Daoy (cell line): ENCODE results near the gene MEP1B. TPM values are rescaled to one million over a fixed set of nuclear protein-coding genes. Genes with fewer than 3 reads are reported as not detected.
"Not testable (repeated sequence)": the region's sequence is repeated elsewhere in the genome, so short reads cannot be mapped to it uniquely, and the experiment has no call there.

Experiments
- DNase-seq: peaks from one replicate; pipeline ENCODE4 v3.0.0-alpha.2; 2015; ENCODE audit warnings: low read depth
- total RNA-seq: library from RNA; depleted of rRNA; stranded (reverse); fragments of >200 nt; shearing (Covaris generic); gene quantifications from 2 replicates; pipeline ENCODE4 v1.2.3, GENCODE V29; 2014

Gene MEP1B
- total RNA-seq, 1 experiment from 2014 or later: not detected

DNA sequence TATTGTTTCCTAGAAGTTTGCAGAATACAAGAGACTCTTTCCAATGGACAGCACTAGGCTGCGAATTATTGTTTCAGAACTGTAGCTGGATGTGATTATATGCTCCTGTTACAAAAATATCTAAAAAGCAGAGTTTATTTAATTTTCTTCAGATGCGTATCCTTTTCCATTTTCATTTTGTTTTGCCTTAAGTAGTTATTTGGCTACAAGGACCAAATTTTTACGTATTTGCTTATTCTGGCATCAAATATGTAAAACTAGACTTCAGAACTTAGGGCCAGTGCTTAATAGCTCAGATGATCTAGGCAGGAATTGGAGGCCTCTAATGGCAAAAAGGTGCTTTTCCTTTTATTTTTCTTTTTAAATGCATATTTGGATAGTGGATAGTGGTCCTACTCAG, 18.7 kb downstream of the MEP1B start:
- no peak for DNase-seq

DNA sequence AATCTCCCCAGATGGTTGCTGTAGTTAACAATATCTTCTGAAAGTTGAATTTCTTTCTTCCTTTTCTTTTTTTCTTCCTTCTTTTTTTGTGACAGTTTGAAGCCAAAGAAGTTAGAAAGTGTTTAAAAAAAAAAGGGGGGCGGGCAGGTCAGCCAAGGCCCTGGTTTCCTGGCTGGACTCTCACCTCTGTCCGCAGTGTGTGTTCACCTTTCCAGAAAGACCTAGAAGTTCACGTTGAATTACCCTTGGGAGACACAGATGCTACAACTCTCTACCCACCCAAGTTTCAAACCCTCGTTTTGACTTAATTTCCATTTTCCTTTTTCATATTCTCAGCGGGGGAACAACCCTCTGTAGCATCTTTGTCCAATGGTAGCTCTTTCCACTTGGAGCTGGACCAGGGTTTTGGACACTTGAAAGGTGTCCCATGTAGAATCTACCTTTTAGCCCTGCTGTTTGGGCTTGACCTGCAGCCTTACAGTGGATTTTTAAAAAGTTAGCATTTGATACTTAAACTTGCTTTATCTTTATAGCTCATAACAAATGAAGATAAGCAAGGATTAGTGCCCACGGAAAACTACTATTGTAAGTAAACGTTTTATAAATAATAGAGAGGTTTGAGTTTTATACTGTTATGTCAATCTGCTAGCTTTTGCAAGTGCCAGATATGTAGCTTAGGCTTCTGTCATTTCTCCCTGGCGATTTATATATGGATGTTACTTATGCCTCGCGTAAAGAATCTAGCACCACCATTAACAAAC, 20.0 kb downstream of the MEP1B start:
- DNase-seq: no peak

DNA sequence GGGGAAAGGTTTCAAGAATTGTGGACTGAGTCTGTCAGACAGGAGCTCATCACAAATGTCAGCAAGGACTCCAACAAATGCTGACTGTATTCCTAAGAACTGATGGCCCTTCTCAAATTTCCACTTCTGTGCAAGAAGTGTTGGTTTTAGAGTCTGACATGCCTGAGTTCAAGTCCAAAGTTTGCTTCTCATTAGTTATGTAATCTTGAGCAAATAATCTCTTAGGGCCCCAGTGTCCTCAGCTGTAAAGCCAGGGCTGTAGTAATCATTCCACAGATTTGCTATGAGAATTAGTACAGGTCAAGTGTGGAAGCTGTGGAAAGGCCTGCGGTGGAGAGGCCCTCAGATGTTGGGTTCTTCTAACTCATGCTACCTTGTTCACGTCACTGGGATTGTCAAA, 23.9 kb downstream of the MEP1B start:
- no peak for DNase-seq

DNA sequence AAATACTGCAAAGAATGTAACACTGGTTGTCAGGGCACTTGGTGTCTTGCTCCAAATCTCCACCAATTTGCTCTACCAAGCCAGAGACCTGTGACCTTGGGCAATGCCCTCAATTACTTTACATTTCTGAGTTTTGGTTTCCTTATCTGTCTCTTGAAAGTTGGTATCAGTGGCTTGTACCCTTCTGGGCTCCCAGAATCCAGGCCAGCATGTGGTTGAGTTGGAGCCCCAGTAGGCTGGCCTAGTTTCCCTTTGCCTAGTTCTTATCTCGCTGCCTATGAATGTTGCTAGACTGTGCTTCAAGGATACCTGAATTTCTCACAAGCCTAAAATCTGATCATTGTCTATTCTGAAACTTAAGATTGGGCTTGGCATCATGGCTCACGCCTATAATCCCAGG, 26.6 kb downstream of the MEP1B start:
- DNase-seq: no peak

DNA sequence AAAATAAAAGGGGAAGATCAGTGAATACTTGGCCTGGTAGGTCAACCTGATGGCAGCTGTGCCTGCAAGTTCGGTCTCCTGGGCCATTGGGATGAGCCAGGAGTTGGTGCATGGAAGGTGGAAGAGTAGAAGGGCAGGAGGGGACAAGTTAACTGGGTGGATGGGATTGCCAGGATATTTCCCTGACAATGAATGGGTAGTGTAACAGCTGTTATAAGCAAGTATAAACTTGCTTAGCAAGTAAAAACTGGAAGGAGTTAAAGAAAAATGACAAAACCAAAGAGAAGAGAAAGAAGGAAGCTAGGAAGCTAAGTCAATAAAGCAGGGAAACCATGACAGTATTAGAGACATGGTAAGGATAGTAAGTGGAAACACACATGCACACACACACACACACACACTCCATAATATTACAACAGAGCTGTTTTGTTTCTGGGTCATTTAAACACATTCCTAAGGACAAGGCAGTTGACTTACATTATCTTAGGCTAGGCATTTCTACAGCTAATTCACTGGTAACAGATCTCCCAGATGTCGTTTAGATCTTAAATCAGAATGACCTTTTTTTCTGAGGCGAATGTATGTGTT, 29.7 kb downstream of the MEP1B start:
- no peak for DNase-seq

DNA sequence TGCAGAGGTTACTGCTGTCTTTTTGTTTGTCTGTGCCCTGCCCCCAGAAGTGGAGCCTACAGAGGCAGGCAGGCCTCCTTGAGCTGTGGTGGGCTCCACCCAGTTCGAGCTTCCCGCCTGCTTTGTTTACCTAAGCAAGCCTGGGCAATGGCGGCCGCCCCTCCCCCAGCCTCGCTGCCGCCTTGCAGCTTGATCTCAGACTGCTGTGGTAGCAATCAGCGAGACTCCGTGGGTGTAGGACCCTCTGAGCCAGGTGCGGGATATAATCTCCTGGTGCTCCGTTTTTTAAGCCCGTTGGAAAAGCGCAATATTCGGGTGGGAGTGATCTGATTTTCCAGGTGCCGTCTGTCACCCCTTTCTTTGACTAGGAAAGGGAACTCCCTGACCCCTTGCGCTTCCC, 43.5 kb downstream of the MEP1B start:
- DNase-seq: not testable (repeated sequence)

DNA sequence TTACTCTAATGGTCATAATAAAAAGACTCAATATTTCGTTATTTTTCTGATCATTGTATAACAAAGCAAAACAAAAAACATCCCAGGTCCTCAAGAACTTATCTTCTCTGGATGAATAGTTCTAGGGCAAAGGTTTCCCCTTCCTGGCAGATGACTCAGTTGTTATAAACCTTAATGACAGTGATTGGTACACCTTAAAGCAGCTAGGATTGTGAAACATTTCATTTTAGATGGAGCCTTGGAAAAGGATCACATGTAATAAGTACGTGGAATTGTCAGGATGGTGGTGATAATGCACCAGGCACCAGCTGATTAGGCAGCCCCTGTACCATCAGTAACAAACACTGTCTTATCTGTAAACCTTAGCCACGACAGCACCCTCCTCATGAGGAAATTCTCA, 47.2 kb downstream of the MEP1B start:
- DNase-seq: no peak

DNA sequence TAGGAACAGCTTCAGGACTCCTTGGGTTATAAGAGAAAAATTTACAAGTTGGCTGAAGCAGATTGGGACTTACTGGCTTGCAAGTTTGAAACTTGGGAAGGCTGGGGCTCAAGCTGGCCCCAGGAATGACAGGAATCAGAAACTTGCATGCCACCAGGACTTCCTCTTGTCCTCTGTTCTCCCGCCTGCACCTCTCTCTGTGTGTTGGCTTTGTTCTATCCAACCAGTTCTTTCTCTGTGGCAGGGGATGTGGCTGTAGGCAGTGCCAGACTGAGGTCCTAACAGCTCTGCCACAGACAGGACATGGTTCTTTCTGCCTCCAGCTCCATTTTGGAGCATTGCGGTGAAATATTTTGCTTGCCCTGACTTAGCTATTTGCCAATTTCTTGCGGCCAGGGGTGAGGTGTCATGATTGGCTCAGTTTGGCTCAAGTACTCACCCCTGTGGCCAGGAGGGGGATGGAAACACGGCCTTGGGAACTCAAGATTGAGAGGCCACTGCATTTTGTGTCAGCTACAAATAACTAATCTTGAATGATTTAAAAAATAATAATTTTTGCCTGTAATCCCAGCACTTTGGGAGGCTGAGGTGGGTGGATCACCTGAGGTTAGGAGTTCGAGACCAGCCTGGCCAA, 48.9 kb downstream of the MEP1B start:
- no peak for DNase-seq

DNA sequence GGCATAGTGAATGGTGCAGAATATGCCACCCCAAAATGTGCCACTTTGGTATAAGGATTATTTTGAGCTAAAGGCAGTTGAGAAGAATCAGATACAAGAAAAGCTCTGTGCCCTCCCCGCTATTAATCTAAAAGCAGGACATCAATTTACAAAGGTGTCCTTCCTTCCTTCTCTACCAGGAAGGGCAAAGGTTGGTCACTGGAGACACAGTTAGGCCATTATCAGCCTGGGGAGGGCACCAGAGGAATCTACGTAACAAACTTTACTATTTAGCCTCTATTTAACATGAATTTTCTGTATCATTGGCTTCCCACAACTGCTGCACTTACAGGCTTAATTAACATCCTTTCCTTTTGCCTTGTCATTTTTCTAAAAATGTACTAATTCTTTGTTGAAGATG, 52.6 kb downstream of the MEP1B start:
- no peak for DNase-seq

DNA sequence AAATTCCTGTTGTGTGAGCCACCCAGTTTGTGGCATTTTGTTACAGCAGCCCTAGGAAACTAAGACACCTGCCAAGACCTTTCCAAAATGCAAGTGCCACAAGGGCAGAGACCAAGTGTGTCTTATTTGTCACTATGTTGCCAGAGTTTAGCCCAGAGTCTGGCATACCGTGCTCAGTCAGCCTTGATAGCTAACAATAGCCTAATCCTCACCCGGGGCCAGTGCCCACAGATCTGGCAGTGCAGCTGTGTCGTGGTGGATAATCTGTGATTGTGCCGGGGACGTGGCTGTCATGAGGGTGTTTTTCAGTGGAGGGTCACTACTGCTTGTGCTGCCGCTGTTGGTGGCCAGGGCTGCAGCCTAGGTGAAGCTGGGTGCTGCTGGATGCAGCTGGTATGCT, 53.5 kb downstream of the MEP1B start:
- no peak for DNase-seq

DNA sequence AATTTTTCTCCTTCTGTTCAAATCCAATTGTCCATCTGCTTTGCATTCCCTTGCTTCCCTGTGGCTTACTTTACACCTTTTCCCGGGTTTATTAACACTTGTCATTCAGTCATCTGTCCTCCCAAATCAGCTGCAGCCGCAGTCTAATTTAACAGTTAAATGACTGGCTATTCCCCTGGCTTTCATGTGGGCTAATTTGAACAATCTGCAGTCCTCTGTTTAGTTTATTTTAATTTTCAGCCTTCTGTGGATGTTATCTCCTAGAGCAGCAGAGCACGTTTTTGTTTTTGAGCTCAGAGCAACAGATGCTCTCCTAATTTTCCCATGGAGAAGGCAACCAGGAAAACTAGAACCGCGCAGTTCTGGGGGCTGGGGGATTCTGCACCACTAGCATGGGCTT, 55.0 kb downstream of the MEP1B start:
- DNase-seq: no peak

DNA sequence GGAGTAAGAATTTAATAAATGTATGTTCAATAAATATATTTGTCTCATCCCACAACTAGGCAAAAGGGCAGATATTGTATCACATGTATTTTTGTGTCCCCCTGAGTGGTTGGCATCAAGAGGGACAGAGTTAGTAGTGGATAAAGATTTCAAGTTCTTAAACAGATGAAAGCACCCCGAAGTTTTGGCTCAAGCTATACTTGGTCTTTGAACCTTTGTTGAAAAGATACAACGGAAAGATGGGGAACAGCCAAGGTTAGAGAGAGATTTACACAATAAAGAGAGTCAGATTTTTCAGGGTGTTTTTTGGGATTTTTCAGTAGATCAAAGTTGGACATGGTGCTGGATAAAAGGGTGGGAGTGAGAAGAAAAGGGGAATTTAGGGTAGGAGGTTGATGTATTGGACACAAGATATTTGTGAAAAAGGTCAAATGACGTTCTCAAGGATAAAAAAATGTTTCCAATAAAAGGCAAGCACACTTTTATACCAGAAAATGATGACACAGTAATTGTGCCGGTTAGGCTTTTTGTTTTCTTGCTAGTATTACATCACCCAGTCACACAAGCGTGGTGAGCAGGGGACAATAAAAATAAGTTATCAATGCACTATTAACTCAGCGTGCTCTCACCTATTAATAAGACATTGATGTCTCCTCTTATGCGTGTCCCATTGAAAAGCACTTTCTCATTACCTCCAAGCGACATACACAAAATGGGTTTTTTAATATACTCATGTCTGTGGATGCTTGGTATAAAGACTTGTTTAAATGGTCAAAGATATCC, 59.5 kb downstream of the MEP1B start:
- no peak for DNase-seq

DNA sequence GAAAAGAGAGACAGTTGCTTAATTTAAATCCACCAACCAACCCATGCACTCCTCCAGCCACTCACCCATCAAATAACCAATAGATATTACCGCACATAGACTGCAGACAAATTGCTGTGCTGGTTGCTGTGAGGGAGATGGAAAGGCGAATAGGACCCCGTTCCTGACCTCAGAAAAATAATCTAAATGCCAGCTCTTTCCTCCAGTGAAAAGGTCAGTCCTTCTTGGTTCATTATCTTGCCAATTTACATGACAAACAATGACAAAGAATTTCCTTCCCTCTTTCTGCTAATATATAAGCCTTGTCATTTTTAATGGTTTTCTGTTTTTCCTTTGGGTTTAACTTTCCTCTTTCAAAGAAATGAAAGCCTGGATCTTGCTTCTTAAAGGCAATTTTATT, 61.6 kb downstream of the MEP1B start:
- no peak for DNase-seq

DNA sequence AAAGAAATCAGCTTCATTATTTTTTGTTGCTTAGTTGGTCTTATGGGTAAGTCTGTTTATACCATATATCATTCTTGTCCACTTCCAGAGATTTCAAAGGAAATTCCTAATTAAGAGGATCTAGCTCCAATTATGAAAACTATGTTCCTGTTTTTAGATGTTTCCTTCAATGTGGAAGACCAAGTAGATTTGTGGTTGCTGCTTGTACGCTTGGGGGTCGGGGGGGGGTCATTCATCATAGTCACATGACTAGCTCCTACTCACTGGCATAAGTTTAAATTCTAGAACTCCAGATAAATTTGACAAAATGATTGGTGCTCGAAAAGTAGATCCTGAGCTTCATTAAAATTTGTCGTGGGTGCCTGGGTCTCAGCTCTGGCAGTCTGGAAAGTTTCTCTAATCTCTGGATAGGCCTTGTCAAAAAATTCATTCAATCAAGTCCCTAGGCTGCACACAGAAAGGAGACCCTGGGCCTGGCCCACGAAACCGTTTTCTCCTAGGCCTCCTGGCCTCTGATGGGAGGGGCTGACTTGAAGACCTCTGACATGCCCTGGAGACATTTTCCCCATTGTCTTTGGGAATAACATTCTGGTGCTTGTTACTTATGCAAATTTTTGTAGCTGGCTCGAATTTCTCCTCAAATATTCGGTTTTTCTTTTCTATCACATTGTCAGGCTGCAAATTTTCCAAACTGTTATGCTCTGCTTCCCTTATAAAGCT, 62.5 kb downstream of the MEP1B start:
- DNase-seq: no peak

DNA sequence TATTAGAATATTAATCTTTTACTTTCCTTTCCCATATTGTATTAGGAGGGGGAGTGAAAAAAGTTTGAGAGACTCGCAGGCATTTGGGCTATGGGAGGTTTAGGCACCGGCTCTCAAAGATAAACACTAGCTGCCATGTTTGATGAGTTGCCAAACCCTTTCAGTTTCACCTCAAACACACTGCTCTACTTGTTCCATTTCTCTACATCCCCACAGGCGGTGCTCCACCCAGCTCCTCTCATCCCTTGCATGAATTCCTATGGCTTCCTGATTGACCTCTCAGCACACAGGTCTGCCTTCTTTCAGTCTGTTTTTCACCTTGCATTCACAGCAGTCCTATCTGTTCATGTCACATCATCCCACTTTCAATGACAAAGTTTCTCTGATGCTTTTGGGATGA, 65.7 kb downstream of the MEP1B start:
- peak; percentile 4 for DNase-seq

DNA sequence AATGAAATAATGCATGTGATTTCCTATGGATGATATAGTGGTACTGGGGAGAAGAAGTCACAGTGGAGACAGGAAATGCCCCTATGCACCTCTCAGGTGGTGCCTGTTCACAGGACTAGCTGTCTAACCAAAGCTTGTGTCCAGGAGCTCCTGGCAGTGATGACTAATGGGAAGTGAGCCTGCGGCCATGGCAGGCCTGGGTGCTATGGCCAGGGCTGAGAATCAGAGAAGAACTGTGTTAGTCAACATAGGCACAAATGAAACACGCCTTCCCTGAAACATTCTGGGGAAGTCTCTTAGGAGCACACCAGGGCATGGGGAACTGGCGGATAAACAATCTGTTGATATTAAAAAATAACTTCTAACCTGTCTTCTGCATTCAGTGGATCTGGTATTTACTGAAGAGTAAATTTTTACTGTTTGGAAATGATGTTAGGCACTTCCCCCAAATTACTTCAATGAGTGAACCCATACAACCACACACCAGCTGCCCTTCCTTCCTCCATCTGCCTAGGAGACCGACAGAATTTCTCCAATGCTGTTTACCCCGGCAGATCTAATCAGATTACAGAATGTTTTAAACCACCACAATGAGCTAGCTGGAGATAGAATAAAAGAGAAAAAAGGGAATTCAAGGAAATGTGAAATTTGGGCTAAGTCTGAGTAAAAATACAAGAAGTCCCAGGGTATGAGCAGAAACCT, 67.4 kb downstream of the MEP1B start:
- DNase-seq: peak; percentile 27

DNA sequence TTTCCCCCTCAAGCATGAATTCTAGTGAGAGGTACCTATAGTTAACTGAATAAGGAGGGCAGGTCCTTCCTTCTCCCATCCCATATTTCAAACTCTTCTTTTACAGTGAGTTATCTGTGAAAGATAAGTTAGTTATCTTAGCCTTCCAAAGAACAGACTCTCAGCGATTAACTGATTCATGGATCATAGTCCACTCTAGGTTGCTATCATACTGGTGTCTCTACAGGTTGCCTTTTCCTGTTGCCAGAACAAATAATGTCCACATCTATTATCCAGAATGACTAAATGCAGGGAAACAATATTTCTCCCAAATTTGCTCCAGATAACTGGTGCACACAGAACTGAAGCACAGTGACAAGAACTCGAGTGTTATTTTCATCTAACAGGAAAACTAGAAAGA, 68.3 kb downstream of the MEP1B start:
- DNase-seq: no peak

DNA sequence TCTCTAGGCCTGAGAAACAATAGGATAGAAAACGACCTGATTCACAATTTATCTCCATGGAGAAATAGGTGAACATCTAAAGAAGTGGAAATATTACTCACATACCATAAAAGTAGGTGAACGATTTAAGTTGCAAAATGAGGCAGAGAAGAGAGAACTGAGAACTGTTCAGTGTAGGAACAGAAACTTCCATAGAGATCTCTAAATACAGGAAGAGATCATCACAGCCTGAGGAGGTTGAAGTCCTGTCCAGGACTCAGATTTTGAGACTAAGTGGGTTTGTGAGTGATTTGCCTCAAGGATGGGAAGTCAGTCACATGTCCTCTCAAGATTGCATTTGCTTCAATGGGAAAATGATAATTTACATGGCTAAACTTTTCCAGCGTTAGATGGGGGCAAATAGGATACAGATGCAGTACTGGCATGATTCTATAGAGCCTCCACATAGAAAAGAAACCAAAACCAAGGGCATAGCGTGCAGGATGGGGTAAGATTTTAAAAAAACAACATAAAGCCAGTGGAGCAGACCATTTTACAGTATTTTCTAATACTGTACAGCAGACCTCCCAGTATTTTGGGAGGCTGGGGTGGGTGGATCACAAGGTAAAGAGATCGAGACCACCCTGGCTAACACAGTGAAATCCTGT, 68.8 kb downstream of the MEP1B start:
- no peak for DNase-seq

DNA sequence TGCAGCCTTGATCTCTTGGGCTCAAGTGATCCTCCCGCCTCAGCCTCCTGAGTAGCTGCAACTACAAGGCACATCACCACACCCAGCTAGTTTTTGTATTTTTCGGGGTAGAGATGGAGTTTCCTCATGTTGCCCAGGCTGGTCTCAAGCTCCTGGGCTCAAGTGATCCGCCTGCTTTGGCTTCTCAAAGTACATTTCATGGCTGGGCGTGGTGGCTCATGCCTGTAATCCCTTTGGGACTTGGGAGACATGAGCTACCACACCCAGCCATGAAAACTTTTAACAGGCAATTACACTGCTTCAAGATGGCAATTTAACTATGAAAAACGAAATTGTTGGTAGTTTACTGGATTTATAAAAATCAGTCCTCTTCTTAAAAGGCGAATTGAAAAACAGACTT, 69.7 kb downstream of the MEP1B start:
- DNase-seq: no peak

DNA sequence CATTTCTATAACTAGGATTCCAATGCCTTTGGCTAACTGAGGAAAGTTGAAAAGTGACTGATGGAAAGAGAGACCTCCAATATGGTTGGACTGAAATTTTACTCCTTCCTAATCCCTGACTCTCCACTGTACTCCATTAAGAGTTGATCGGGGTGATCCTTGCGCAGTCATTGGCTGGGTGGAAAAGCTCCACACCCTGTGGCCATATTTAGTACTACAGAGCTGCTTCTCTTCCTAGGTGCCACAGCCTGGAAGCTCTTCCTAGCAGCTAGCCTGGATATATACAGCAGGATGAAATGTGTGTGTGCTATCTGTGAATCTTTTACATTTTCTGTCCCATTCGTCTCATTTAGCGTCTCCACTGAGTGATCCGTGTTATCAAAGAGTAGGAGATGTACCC, 71.2 kb downstream of the MEP1B start:
- DNase-seq: no peak

DNA sequence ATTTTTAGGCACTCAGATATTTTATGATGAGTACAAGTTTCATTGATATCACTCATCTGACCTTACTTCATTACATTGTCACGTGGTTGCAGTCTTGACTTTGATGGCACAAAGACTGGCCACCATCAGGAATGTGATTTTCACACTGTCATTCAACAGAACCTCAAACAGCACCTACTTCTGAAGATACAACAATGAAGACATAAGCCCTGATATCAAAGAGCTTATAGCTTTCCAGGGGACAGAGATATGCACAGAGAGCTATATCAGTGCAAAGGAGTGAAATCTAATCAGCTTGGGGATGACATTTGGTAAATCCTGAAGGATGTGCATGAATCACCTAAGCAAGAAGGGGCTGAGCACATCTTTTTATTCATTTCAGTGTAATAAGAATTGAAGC, 72.3 kb downstream of the MEP1B start:
- no peak for DNase-seq
